CD4-positive, alpha-beta T cell treated with Interleukin-12 subunit alpha and Interleukin-12 subunit beta, for 1 hour (primary cell): Measurements from ENCODE around the gene EHHADH.
A peak's percentile ranks its signal among the peaks of the same experiment; 100 is the strongest.

Experiments
- DNase-seq: peaks from one replicate; pipeline ENCODE4 v3.0.0-alpha.2; 2020

Gene EHHADH

GRCh38 chr3:185188816-185189215 lies 65.0 kb downstream of the EHHADH start:
- DNase-seq, result no peak

GRCh38 chr3:185187391-185187790 lies 66.5 kb downstream of the EHHADH start:
- no peak for DNase-seq

GRCh38 chr3:185176750-185177359 lies 77.0 kb downstream of the EHHADH start:
- DNase-seq, result peak; percentile 19

DNA sequence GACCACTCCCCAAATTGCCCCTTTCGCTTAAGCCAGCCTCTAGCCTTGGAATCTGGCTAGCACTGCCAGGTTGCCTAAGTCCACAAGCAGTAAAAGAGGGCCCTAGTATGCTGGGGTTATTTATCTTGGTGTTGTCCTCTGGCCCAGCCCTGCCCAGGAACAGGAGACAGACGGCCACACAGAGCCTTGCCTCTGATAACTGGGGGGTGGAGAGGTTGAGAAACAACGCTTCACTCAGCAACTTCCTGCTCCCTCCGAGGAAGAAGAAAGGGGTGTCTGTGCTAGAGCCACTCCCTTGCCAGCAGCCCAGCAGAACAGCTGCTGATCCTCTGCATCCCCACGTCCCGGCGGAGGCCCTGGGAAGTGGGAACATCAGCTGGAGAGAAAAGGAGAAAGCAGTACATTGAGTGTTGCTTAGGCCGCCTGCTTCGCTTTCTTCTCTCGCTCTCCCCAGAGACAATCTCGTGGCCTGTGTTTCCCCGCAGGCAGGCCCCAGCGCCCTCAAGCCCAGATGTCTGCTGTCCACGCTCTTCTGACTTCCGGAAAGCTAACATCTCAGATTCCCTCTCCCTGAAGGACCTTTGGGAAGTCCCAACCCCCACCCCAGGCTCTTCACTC lies 78.4 kb downstream of the EHHADH start:
- no peak for DNase-seq

DNA sequence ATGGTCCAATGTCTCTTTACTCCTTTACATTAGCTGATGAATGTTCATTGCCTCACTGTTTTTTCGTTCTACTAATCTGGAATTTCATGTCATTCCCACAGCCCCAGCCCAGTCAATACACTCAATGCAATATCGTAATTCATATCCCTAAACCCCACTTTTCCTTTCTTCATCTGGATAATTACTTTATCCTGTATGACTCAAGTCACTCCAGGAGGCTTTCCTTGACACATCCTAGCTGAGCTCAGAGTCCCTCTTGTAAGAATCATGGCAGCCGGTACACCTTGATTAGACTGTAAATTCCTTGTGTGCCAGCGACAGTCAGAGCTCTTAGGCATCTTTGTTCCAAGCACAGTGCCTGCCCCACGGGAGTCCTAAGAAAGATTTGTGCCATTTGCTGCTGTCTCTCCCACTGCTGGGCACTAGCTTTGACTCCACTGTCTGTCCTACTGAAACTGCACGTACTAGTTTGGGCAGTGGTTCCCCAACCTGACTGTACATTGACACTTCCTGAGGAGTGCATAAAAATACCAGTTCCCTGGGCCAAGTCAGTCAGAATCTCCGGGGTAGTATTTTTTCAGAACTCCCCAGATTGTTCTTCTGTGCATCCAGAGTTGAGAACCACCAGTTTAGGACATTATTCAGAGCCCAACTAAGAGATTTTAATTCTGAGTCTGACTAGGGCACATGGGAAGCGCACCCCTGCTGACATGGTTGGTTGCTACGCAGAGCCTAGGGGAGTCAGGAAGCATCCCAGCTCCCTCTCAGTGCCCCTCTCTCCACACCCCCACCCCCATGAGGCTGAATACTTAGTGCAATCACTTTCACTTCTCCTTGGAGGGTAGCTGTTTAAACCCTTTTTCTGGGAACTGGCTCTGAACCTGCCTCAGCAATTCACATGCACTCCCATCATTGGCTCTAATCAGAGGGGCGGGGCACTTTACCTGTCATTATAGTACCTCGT lies 81.5 kb downstream of the EHHADH start:
- DNase-seq, result no peak

- no peak for DNase-seq
Measured at GRCh38 chr3:185164428-185165217, 89.2 kb downstream of the EHHADH start.

DNA sequence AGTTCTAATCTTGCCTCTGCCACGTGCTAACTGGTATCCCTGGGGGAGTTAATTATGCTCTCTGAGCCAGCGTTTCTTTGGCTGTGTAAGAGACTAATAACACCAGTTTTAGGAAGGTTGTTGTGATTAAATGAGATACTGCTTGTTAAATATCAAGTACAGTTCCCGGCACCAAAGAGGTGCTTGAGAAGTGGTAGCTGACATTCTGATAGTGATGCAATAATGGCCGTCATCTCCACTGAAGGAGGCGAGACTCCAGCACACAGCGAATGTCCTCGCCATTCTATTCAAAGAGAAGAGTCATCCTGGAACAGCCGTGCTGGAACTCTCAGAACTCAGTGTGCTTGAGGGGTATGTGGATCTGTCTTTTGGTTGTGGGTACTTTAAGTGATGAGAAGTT lies 91.2 kb downstream of the EHHADH start:
- no peak for DNase-seq

GRCh38 chr3:185161761-185162160 lies 92.1 kb downstream of the EHHADH start:
- DNase-seq, result no peak

DNA sequence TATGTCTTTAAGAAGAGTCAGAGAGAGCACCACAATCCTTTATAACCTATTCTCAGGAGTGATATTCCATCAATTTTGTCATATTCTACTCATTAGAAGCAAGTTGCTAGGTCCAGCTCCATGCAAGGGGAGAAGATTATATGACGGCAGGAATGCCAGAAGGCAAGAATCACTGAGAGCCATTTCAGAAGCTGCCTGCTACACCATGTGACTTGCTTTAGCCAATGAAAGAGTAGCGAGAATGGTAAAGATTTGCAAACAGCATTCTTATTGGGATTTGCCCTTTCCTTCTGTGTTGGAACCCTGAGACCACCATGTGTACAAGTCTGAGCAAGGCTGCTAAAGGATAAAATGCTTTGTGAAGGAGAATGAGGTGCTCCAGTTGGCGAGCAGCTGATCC lies 96.5 kb downstream of the EHHADH start:
- DNase-seq, result no peak

- DNase-seq, result no peak
Measured at GRCh38 chr3:185155678-185156077, 98.2 kb downstream of the EHHADH start.

- DNase-seq, result no peak
Measured at GRCh38 chr3:185153861-185154629, 99.8 kb downstream of the EHHADH start.

DNA sequence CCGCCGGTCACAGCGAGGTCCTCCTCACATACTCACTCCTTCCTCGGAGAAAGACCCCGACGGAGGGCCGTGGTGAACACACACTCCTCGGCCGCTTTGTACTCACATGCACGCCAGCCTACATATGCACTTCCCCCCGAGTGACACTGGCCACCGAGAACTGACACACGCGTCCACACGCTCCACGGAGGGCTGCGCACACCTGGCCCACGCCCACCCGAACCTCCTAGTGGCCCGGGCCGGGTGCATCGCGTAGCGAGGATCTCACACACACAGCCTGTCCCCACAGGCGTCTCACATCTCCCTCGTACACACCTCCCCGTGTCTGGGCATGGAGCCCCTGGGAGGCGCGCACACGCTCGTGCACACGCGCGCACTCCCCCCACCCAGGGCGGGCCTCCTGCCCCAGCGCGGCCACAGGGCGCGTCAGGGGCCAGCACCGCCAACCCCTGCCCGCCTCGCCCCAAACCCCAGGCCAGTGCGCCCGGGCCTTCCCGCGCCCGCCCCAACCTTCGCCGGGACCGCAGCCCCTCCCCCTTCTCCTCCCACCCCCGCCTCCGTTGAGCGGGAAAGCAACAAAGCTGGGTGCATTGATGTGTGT lies 100.6 kb downstream of the EHHADH start:
- DNase-seq, result no peak

GRCh38 chr3:185152410-185153170 lies 101.3 kb downstream of the EHHADH start, which contains the start of gene C3orf70:
Gene C3orf70, minus strand, starts transcription at chr3:185153060. Its CDS starts 237 bp downstream, at chr3:185152823.
- peak; percentile 5 for DNase-seq

GRCh38 chr3:185151964-185152409 lies 101.9 kb downstream of the EHHADH start:
- DNase-seq, result no peak

- DNase-seq, result no peak
Measured at GRCh38 chr3:185151101-185151963, 102.5 kb downstream of the EHHADH start.

DNA sequence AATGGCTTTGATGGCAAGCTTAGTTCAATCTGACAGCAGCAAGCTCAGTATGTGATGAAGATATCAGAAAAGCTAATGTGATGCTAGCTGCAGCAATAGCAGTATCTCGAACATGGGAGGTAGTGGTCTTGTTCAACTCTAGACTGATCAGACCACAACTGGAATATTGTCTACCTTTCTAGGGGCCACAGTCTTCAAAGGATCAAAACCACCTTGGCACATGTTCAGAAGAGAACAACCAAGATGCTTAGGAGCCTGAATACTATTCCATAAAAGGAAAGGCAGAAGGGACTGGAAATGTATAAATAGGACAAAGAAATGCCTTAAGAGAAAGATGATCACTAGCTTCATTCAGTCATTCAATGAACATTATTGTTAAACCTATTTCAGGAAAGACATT lies 103.3 kb downstream of the EHHADH start:
- DNase-seq, result no peak

DNA sequence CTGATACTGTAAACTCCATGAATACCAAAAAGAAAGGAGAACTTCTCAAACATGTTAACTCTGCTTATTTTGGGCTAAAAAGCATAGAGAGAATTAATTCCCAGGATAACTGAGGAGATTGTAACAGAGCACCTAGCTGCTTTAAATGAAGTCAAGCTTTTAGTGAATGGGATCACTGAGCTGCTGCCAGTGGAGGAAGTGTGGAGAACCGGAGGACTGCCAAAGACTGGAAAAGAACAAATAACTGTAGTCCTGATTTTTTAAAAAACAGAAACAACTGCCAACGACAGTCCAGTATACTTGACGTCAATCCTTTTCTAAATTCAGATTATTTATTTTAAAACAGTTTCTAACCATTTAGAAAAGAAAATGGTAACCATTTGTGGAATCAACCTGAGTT lies 104.3 kb downstream of the EHHADH start:
- DNase-seq, result no peak

DNA sequence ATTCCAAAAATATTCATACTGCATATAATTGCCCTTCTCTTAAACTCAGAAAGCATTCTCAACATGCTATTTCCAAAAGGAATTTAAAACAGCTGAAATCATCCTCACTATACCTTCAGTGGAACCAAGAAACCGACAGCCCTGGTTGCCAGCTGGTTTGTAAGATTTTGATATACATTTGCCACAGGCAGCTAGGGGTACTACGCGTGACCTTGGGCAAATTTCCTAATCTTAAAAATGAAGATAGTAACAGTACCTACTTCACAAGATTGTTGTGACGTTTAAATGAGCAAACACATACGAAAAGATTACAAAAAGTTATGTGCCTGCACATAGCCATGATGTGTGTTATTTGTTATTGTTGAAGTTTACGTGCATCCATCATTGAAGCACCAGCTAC lies 108.3 kb downstream of the EHHADH start:
- no peak for DNase-seq

GRCh38 chr3:185144784-185145183 lies 109.1 kb downstream of the EHHADH start:
- no peak for DNase-seq
